Mucosa of descending colon (tissue), 3 donors: Measurements from ENCODE around the gene RANBP10. TPM values are rescaled to one million over a fixed set of nuclear protein-coding genes. Genes with fewer than 3 reads are reported as not detected.
A peak's percentile ranks its signal among the peaks of the same experiment; 100 is the strongest.

Experiments used
- ATAC-seq: fragments of 200-7000 bp; cut with Tn5 transposase; one replicate; pipeline ENCODE4 v1.9.1; 2020; ENCODE audit warnings: mild to moderate bottlenecking, moderate library complexity
- DNase-seq, 3 donors: peaks; one replicate each; pipeline ENCODE4 v3.0.0-alpha.2; 2020
- H3K36me3 ChIP-seq: fragments of 200-600 bp; one replicate; pipeline ENCODE4 v1.8.0; 2021; ENCODE audit warnings: low read depth, mild to moderate bottlenecking
- H3K4me1 ChIP-seq: fragments of 200-600 bp; one replicate; pipeline ENCODE4 v1.8.0; 2021; ENCODE audit warnings: low read depth, mild to moderate bottlenecking
- H3K4me3 ChIP-seq: fragments of 200-600 bp; one replicate; pipeline ENCODE4 v1.8.0; 2021; ENCODE audit warnings: mild to moderate bottlenecking
- H3K9me3 ChIP-seq: fragments of 200-600 bp; one replicate; pipeline ENCODE4 v1.8.0; 2021; ENCODE audit warnings: mild to moderate bottlenecking
- intact Hi-C, 2 donors: fragments of 100-400 bp; cut with DNase I in 1 of 2; cut with micrococcal nuclease in 1 of 2; formaldehyde crosslinking; loops; one replicate each; pipeline versions ENCODE4 v1.11.0 to v1.11.1; 2022; cut with DNase I, micrococcal nuclease
- total RNA-seq, 3 donors: library from RNA; stranded (reverse); fragmentation: NEBNext Ultra II Directional in 2 of 3; extraction: Animal tissue kit (Norgen Biotek cat#: 25700) in 2 of 3; gene quantifications; one replicate each; pipeline versions ENCODE4 v1.2.1 to v1.2.4, GENCODE V29; 2021 to 2023
- TF ChIP-seq, protein P1 (sequence below): fragments of 200-600 bp; IDR thresholded peaks from one replicate; pipeline ENCODE4 v1.8.0; 2022; ENCODE audit warnings: antibody characterized with exemption, mild to moderate bottlenecking
- donor health status: DM: no; HTN: no; CAD: no; lungs with moderate emphysema.
- donor health status: DM: no; HTN: no; CAD: no.
- donor health status: DM: no; HTN: yes; CAD: no.

The RANBP10 gene
- total RNA-seq, 3 donors from 2014 or later = 19.6 to 24.1 (median 20.6) TPM

DNA sequence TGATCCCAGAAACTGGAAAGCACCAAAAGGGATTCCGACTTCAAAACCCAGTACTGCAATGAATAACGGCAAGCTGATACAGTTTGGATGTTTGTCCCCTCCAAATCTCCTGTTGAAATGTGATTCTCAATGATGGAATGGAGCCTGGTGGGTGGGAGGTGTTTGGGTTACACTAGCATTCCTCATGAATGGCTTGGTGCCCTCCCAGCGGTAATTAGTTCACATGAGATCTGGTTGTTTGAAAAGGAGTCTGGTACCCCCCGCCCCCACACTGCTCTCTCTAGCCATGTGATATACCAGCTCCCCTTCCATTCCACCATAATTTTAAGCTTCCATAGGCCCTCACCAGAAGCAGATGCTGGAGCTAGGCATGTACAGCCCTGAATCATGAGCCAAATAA, 40.1 kb downstream of the RANBP10 start:
- no peak overlapping the region for H3K4me3 ChIP-seq
- no peaks in the 10 kb centered on the region for H3K9me3 ChIP-seq
- intact Hi-C loops = no loop called here
- no peaks in the 10 kb centered on the region for H3K36me3 ChIP-seq
- ATAC-seq (no peak), DNase-seq (no peak)
- H3K4me1 ChIP-seq = no peaks in the 10 kb centered on the region
- TF ChIP-seq, protein P1, sequence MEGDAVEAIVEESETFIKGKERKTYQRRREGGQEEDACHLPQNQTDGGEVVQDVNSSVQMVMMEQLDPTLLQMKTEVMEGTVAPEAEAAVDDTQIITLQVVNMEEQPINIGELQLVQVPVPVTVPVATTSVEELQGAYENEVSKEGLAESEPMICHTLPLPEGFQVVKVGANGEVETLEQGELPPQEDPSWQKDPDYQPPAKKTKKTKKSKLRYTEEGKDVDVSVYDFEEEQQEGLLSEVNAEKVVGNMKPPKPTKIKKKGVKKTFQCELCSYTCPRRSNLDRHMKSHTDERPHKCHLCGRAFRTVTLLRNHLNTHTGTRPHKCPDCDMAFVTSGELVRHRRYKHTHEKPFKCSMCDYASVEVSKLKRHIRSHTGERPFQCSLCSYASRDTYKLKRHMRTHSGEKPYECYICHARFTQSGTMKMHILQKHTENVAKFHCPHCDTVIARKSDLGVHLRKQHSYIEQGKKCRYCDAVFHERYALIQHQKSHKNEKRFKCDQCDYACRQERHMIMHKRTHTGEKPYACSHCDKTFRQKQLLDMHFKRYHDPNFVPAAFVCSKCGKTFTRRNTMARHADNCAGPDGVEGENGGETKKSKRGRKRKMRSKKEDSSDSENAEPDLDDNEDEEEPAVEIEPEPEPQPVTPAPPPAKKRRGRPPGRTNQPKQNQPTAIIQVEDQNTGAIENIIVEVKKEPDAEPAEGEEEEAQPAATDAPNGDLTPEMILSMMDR = no peak

DNA sequence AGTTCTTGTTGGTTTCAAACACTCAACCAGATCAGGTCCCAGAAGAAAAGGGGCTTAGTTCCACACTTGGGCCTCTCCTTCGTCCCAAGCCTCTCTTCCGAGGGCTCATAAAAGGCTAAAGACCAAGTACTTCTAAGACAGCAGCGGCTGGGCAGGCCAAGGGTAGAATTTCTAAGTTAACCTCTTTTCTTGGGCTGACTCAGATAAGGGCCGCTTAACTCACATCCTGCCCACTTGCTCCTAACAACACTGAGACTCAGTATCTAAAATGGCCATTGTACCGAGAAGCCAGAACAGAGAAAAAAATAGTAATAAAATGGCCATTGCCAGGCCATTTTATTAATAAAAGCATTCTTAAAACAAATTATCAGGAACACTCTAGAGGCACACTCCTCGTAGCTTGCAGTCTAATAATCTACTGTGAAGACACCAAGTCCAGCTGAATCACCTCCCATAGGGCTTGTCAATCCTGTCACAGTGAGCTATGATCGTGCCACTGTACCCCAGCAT, 42.1 kb downstream of the RANBP10 start:
- intact Hi-C loops = no loop called here
- TF ChIP-seq, protein P1 = no peak

DNA sequence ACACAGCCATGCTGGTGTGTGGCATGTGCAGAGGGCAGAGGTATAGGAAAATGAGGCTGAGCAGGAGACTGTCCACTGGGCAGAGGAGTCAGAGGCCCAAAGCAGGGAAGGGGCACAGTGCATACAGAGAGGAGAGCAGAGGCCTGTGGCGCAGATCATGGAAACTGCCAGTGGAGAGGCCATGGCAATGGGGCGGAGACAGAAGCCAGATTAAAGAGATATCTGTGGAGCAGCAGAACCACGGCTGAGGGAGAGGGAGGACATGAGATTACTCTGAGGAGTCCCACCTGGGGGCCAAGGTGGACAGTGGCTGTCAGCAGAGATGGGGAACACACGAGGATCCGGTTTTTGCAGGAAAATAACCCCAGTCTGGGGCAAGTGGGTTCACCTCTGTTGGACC, 43.3 kb downstream of the RANBP10 start:
- TF ChIP-seq, protein P1 = no peak
- Histone ChIP-seq H3K36me3 (no peaks in the 10 kb centered on the region), H3K4me3 (no peak overlapping the region), H3K4me1 (peaks cover 10% of the 10 kb centered on the region), H3K9me3 (no peaks in the 10 kb centered on the region)
- intact Hi-C loops = no loop called here
- ATAC-seq (no peak), DNase-seq (no peak)

More for the DNA sequence above, 42.1 kb downstream of the RANBP10 start:
- no peak for DNase-seq
- H3K4me3 ChIP-seq = no peak overlapping the region
- H3K9me3 ChIP-seq = no peaks in the 10 kb centered on the region
- ATAC-seq = no peak
- no peaks in the 10 kb centered on the region for H3K36me3 ChIP-seq
- H3K4me1 ChIP-seq = peaks cover 10% of the 10 kb centered on the region

DNA sequence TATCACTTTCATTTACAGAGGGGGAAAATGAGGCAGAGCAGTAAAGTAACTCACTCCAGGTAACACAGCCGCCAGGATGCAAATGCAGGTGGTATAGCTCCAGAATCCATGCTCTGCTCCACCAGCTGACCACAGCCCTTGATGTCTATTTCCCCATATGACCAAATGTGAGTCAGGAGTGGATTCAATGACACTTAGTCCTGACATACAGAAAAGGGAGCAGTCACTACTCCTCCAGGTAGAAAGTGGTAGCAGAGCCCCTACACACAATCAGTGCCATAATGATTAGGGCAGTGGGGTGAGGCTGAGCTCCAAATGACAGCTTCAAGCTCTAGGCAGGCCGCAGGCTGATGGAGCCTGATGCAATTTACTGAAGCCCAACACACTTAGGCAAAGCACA, 44.0 kb downstream of the RANBP10 start:
- TF ChIP-seq, protein P1 = no peak
- intact Hi-C loops = no loop called here
- ATAC-seq = no peak
- no peaks in the 10 kb centered on the region for H3K9me3 ChIP-seq
- no peak overlapping the region for H3K4me3 ChIP-seq
- peaks cover 10% of the 10 kb centered on the region for H3K4me1 ChIP-seq
- DNase-seq = no peak
- no peaks in the 10 kb centered on the region for H3K36me3 ChIP-seq

DNA sequence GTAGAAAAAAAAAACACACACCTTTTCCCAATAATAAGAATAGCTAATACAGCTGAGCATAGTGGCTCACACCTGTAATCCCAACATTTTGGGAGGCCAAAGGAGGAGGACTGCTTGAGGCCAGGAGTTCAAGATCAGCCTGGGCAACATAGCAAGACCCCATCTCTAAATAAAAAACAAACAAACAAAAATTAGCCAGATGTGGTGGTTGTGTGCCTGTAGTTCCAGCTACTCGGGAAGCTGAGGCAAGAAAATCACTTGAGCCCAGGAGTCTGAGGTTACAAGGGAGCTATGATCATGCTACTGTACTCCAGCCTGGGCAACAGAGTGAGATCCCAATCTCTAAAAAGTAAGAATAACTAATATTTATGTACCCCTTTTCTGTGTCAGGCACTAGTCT, 44.4 kb downstream of the RANBP10 start:
- TF ChIP-seq, protein P1 = no peak
- peaks cover 10% of the 10 kb centered on the region for H3K4me1 ChIP-seq
- no peak overlapping the region for H3K4me3 ChIP-seq
- ATAC-seq (no peak), DNase-seq (no peak)
- intact Hi-C loops = no loop called here
- H3K9me3 ChIP-seq = no peaks in the 10 kb centered on the region
- H3K36me3 ChIP-seq = no peaks in the 10 kb centered on the region

DNA sequence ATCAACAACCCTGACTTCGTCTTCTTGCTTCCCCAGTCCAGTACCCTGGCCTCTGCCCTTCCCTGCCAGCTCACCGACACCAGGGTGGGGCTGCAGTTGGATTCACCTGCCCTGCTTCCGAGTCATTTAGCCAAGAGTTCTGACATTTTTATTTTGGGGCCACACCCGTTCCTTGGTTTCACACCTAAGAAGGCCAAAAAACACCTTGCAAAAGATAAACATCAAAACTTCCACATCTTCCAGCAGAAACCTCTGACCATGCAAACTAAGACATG, 45.5 kb downstream of the RANBP10 start:
- Histone ChIP-seq H3K36me3 (no peaks in the 10 kb centered on the region), H3K4me1 (peaks cover 10% of the 10 kb centered on the region), H3K9me3 (no peaks in the 10 kb centered on the region), H3K4me3 (no peak overlapping the region)
- intact Hi-C loops = no loop called here
- TF ChIP-seq, protein P1 = no peak
- peak; percentile 17 to 54 (median 41) for DNase-seq
- peak; percentile 85 for ATAC-seq
